HEK293 (cell line): Measurements from ENCODE around the gene NIPAL3.

Source experiments
- BCL11B ChIP-seq: fragments of 450-650 bp; formaldehyde crosslinking; IDR thresholded peaks from 2 replicates; pipeline ENCODE4 v1.5.1; 2016; ENCODE audit warnings: low read depth, missing biosample characterization, missing genetic modification characterization
- ELK4 ChIP-seq: IDR thresholded peaks from 2 replicates; pipeline ENCODE4 v1.6.1; 2011; ENCODE audit warnings: mild to moderate bottlenecking, low read depth, low read length, borderline replicate concordance
- GLI4 ChIP-seq: fragments of 450-650 bp; formaldehyde crosslinking; IDR thresholded peaks from 2 replicates; pipeline ENCODE4 v1.5.1; 2016; ENCODE audit warnings: missing biosample characterization, missing genetic modification characterization
- SETDB1 ChIP-seq: IDR thresholded peaks from one replicate; pipeline ENCODE4 v1.6.1; 2017; ENCODE audit warnings: mild to moderate bottlenecking, low read length, moderate library complexity, mixed read lengths; ENCODE audit not compliant: insufficient read length
- SP2 ChIP-seq: fragments of 450-650 bp; formaldehyde crosslinking; IDR thresholded peaks from 2 replicates; pipeline ENCODE4 v1.5.1; 2016; ENCODE audit warnings: missing biosample characterization, missing genetic modification characterization
- TRIM28 ChIP-seq: IDR thresholded peaks from 2 replicates; pipeline ENCODE4 v1.6.1; 2011; ENCODE audit warnings: low read length, control low read depth, borderline replicate concordance
- ZNF10 ChIP-seq: fragments of 450-650 bp; formaldehyde crosslinking; IDR thresholded peaks from 2 replicates; pipeline ENCODE4 v1.5.1; 2017; ENCODE audit warnings: missing biosample characterization, missing genetic modification characterization
- ZNF184 ChIP-seq: fragments of 450-650 bp; IDR thresholded peaks from 2 replicates; pipeline ENCODE4 v1.5.1; 2018; ENCODE audit warnings: missing biosample characterization, mild to moderate bottlenecking, missing genetic modification characterization
- ZNF202 ChIP-seq: fragments of 450-650 bp; formaldehyde crosslinking; IDR thresholded peaks from 2 replicates; pipeline ENCODE4 v1.5.1; 2016; ENCODE audit warnings: missing biosample characterization, missing genetic modification characterization, borderline replicate concordance
- ZNF292 ChIP-seq: fragments of 450-650 bp; formaldehyde crosslinking; IDR thresholded peaks from 2 replicates; pipeline ENCODE4 v1.5.1; 2016; ENCODE audit warnings: low read depth, missing biosample characterization, missing genetic modification characterization, borderline replicate concordance
- ZNF394 ChIP-seq: fragments of 450-650 bp; formaldehyde crosslinking; IDR thresholded peaks from 2 replicates; pipeline ENCODE4 v1.5.1; 2016; ENCODE audit warnings: missing biosample characterization, missing genetic modification characterization, mild to moderate bottlenecking, moderate library complexity, borderline replicate concordance
- ZNF416 ChIP-seq: fragments of 450-650 bp; formaldehyde crosslinking; IDR thresholded peaks from 2 replicates; pipeline ENCODE4 v1.5.1; 2016; ENCODE audit warnings: missing biosample characterization, missing genetic modification characterization
- ZNF473 ChIP-seq: fragments of 450-650 bp; formaldehyde crosslinking; IDR thresholded peaks from 2 replicates; pipeline ENCODE4 v1.5.1; 2017; ENCODE audit warnings: missing biosample characterization, missing genetic modification characterization
- ZNF544 ChIP-seq: fragments of 450-650 bp; formaldehyde crosslinking; IDR thresholded peaks from 2 replicates; pipeline ENCODE4 v1.5.0; 2017; ENCODE audit warnings: missing biosample characterization, missing genetic modification characterization
- ZNF549 ChIP-seq: fragments of 450-650 bp; IDR thresholded peaks from 2 replicates; pipeline ENCODE4 v1.5.1; 2018; ENCODE audit warnings: missing biosample characterization, missing genetic modification characterization, mild to moderate bottlenecking, inconsistent platforms, moderate library complexity
- ZNF560 ChIP-seq: fragments of 450-650 bp; formaldehyde crosslinking; IDR thresholded peaks from 2 replicates; pipeline ENCODE4 v1.5.1; 2017; ENCODE audit warnings: missing biosample characterization, missing genetic modification characterization, borderline replicate concordance
- ZNF610 ChIP-seq: fragments of 450-650 bp; formaldehyde crosslinking; IDR thresholded peaks from 2 replicates; pipeline ENCODE4 v1.5.1; 2016; ENCODE audit warnings: missing biosample characterization, missing genetic modification characterization, borderline replicate concordance
- ZNF76 ChIP-seq: fragments of 450-650 bp; formaldehyde crosslinking; IDR thresholded peaks from 2 replicates; pipeline ENCODE4; 2016; ENCODE audit warnings: low read depth, missing biosample characterization, missing genetic modification characterization, borderline replicate concordance
- TF ChIP-seq, protein P1 (sequence below): fragments of 450-650 bp; formaldehyde crosslinking; IDR thresholded peaks from 2 replicates; pipeline ENCODE4 v1.5.1; 2016; ENCODE audit warnings: missing biosample characterization, missing genetic modification characterization, borderline replicate concordance
- TF ChIP-seq, protein P2 (sequence below): fragments of 450-650 bp; formaldehyde crosslinking; IDR thresholded peaks from 2 replicates; pipeline ENCODE4 v1.5.1; 2016; ENCODE audit warnings: missing biosample characterization, missing genetic modification characterization
- TF ChIP-seq, protein P3 (sequence below): fragments of 450-650 bp; formaldehyde crosslinking; IDR thresholded peaks from 2 replicates; pipeline ENCODE4 v1.5.1; 2016; ENCODE audit warnings: missing biosample characterization, missing genetic modification characterization, low read depth
- TF ChIP-seq, protein P4 (sequence below): fragments of 450-650 bp; formaldehyde crosslinking; IDR thresholded peaks from 2 replicates; pipeline ENCODE4 v1.5.0; 2017; ENCODE audit warnings: missing biosample characterization, missing genetic modification characterization, borderline replicate concordance
- TF ChIP-seq, protein P5 (sequence below): fragments of 450-650 bp; formaldehyde crosslinking; IDR thresholded peaks from 2 replicates; pipeline ENCODE4 v1.5.1; 2017; ENCODE audit warnings: missing biosample characterization, mild to moderate bottlenecking, missing genetic modification characterization, moderate library complexity

The NIPAL3 gene

GRCh38 chr1:24489674-24490073 is 74.1 kb downstream of the NIPAL3 start (continued):
- no peak for TF ChIP-seq ZNF76
- peak; percentile 20; the same call in 1 of the 2 replicates for TF ChIP-seq ZNF394 (tag by site-specific recombination)
- peak; percentile 61; the same call in 1 of the 2 replicates for TF ChIP-seq ZNF610 (tag by site-specific recombination)
- TF ChIP-seq SP2 (tag by site-specific recombination) = no peak
- TF ChIP-seq, protein P1, sequence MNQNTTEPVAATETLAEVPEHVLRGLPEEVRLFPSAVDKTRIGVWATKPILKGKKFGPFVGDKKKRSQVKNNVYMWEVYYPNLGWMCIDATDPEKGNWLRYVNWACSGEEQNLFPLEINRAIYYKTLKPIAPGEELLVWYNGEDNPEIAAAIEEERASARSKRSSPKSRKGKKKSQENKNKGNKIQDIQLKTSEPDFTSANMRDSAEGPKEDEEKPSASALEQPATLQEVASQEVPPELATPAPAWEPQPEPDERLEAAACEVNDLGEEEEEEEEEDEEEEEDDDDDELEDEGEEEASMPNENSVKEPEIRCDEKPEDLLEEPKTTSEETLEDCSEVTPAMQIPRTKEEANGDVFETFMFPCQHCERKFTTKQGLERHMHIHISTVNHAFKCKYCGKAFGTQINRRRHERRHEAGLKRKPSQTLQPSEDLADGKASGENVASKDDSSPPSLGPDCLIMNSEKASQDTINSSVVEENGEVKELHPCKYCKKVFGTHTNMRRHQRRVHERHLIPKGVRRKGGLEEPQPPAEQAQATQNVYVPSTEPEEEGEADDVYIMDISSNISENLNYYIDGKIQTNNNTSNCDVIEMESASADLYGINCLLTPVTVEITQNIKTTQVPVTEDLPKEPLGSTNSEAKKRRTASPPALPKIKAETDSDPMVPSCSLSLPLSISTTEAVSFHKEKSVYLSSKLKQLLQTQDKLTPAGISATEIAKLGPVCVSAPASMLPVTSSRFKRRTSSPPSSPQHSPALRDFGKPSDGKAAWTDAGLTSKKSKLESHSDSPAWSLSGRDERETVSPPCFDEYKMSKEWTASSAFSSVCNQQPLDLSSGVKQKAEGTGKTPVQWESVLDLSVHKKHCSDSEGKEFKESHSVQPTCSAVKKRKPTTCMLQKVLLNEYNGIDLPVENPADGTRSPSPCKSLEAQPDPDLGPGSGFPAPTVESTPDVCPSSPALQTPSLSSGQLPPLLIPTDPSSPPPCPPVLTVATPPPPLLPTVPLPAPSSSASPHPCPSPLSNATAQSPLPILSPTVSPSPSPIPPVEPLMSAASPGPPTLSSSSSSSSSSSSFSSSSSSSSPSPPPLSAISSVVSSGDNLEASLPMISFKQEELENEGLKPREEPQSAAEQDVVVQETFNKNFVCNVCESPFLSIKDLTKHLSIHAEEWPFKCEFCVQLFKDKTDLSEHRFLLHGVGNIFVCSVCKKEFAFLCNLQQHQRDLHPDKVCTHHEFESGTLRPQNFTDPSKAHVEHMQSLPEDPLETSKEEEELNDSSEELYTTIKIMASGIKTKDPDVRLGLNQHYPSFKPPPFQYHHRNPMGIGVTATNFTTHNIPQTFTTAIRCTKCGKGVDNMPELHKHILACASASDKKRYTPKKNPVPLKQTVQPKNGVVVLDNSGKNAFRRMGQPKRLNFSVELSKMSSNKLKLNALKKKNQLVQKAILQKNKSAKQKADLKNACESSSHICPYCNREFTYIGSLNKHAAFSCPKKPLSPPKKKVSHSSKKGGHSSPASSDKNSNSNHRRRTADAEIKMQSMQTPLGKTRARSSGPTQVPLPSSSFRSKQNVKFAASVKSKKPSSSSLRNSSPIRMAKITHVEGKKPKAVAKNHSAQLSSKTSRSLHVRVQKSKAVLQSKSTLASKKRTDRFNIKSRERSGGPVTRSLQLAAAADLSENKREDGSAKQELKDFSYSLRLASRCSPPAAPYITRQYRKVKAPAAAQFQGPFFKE (tag by site-specific recombination) = no peak
- no peak for TF ChIP-seq ZNF560 (tag by site-specific recombination)
- TF ChIP-seq ZNF416 (tag by site-specific recombination) = no peak
- peak; percentile 32 for TF ChIP-seq SETDB1
- TF ChIP-seq, protein P2, sequence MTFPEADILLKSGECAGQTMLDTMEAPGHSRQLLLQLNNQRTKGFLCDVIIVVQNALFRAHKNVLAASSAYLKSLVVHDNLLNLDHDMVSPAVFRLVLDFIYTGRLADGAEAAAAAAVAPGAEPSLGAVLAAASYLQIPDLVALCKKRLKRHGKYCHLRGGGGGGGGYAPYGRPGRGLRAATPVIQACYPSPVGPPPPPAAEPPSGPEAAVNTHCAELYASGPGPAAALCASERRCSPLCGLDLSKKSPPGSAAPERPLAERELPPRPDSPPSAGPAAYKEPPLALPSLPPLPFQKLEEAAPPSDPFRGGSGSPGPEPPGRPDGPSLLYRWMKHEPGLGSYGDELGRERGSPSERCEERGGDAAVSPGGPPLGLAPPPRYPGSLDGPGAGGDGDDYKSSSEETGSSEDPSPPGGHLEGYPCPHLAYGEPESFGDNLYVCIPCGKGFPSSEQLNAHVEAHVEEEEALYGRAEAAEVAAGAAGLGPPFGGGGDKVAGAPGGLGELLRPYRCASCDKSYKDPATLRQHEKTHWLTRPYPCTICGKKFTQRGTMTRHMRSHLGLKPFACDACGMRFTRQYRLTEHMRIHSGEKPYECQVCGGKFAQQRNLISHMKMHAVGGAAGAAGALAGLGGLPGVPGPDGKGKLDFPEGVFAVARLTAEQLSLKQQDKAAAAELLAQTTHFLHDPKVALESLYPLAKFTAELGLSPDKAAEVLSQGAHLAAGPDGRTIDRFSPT (tag by site-specific recombination) = no peak
- TF ChIP-seq ZNF184 (tag by site-specific recombination) = peak; percentile 65
- TF ChIP-seq ZNF292 (tag by site-specific recombination) = no peak
- no peak; the same call in 1 of the 2 replicates for TF ChIP-seq ZNF549
- no peak for TF ChIP-seq BCL11B (tag by site-specific recombination)
- TF ChIP-seq, protein P3, sequence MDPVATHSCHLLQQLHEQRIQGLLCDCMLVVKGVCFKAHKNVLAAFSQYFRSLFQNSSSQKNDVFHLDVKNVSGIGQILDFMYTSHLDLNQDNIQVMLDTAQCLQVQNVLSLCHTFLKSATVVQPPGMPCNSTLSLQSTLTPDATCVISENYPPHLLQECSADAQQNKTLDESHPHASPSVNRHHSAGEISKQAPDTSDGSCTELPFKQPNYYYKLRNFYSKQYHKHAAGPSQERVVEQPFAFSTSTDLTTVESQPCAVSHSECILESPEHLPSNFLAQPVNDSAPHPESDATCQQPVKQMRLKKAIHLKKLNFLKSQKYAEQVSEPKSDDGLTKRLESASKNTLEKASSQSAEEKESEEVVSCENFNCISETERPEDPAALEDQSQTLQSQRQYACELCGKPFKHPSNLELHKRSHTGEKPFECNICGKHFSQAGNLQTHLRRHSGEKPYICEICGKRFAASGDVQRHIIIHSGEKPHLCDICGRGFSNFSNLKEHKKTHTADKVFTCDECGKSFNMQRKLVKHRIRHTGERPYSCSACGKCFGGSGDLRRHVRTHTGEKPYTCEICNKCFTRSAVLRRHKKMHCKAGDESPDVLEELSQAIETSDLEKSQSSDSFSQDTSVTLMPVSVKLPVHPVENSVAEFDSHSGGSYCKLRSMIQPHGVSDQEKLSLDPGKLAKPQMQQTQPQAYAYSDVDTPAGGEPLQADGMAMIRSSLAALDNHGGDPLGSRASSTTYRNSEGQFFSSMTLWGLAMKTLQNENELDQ = no peak
- TF ChIP-seq ELK4 = no peak
- TF ChIP-seq ZNF10 (tag by site-specific recombination) = no peak
- TF ChIP-seq, protein P4, sequence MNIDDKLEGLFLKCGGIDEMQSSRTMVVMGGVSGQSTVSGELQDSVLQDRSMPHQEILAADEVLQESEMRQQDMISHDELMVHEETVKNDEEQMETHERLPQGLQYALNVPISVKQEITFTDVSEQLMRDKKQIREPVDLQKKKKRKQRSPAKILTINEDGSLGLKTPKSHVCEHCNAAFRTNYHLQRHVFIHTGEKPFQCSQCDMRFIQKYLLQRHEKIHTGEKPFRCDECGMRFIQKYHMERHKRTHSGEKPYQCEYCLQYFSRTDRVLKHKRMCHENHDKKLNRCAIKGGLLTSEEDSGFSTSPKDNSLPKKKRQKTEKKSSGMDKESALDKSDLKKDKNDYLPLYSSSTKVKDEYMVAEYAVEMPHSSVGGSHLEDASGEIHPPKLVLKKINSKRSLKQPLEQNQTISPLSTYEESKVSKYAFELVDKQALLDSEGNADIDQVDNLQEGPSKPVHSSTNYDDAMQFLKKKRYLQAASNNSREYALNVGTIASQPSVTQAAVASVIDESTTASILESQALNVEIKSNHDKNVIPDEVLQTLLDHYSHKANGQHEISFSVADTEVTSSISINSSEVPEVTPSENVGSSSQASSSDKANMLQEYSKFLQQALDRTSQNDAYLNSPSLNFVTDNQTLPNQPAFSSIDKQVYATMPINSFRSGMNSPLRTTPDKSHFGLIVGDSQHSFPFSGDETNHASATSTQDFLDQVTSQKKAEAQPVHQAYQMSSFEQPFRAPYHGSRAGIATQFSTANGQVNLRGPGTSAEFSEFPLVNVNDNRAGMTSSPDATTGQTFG (tag by site-specific recombination) = no peak
- TF ChIP-seq ZNF202 (tag by site-specific recombination) = no peak
- TF ChIP-seq, protein P5, sequence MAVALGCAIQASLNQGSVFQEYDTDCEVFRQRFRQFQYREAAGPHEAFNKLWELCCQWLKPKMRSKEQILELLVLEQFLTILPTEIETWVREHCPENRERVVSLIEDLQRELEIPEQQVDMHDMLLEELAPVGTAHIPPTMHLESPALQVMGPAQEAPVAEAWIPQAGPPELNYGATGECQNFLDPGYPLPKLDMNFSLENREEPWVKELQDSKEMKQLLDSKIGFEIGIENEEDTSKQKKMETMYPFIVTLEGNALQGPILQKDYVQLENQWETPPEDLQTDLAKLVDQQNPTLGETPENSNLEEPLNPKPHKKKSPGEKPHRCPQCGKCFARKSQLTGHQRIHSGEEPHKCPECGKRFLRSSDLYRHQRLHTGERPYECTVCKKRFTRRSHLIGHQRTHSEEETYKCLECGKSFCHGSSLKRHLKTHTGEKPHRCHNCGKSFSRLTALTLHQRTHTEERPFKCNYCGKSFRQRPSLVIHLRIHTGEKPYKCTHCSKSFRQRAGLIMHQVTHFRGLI = no peak
- TF ChIP-seq ZNF544 (tag by site-specific recombination) = no peak
- TF ChIP-seq ZNF473 (tag by site-specific recombination) = no peak
- peak; percentile 88; the same call in 1 of the 2 replicates for TF ChIP-seq TRIM28
- no peak for TF ChIP-seq GLI4 (tag by site-specific recombination)
